Measurements from ENCODE around the gene SOHLH1.

GRCh38 chr9:135695642-135696041 lies 3.6 kb downstream of the SOHLH1 start:
- TF ChIP-seq CTCF (IDR thresholded peaks at IDR 0.05): no peak
- TF ChIP-seq POLR2AphosphoS5 (IDR thresholded peaks at IDR 0.05; ENCODE audit: low read depth, low read length): no peak
